ENCODE results near the gene LSMEM2. TPM values are rescaled to one million over a fixed set of nuclear protein-coding genes. Genes with fewer than 3 reads are reported as not detected.

Gene LSMEM2
- total and polyA plus RNA-seq, 4 experiments from 2014 or later, result 0.20 TPM; not detected in 3

DNA sequence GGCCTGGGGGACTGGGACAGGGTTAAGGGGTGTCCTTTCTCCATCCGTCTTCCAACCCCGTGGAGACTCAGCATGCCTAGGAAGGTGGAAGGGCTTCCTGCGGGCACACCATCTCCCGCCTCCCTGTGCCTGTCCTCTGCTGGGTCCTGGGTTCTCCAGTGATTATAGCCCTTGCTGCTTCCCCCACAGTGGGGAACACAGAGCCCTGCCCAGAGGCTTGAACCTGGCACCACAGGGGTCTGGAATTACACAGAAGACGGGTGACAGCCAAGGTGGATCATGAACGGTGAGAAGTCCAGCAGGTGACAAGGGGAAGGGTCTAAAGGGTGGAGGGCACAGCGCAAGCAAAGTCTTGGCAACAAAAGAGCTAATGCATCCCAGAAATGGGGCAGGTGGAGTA is 16.1 kb upstream of the LSMEM2 start:
- Mint-ChIP-seq H3K27me3 (no peaks in the 10 kb centered on the region), H3K27ac (peak overlapping the region in 2 of 7 donors; percentile 30 to 47), H3K36me3 (peaks cover under 1 to 14% of the 10 kb centered on the region in 2 donors), H3K9me3 (peaks cover 0 to 2% (median 0%) of the 10 kb centered on the region in 8 donors), H3K4me1 (peaks cover 2 to 9% (median 4%) of the 10 kb centered on the region in 4 donors), H3K4me3 (no peak overlapping the region)
- intact Hi-C loops (cut with micrococcal nuclease), result no loop called here
- peak in 1 of 5 donors; percentile 9 for DNase-seq
- no peaks in the 10 kb centered on the region for H3K9me3 ChIP-seq (ENCODE audit: control insufficient read depth in 1 of 2, low read length in 2 of 2)
- H3K4me3 ChIP-seq (ENCODE audit: low read length in 2 of 2), result no peak overlapping the region
- ChIA-PET POLR2A (ENCODE audit: partially characterized antibody) (interaction anchor here (0.8 to 1.5 kb wide), 4 partner anchors 16 to 36 kb away, joined by 3 to 8 read pairs (median 4); partner anchors contain the start of genes HYAL3, LSMEM2 and NAA80), CTCF (ENCODE audit: partially characterized antibody) (interaction anchor here (1.3 to 1.9 kb wide), 2 partner anchors 12 to 16 kb away, joined by 6 to 10 read pairs; no protein-coding TSS in a partner anchor)
- peaks cover 7% of the 10 kb centered on the region for H3K36me3 ChIP-seq (ENCODE audit: insufficient read depth, low read length)
- H3K4me1 ChIP-seq (ENCODE audit: insufficient read depth, low read length), result peaks cover 13% of the 10 kb centered on the region
- no peak overlapping the region for H3K27ac ChIP-seq (ENCODE audit: low read depth, low read length)
- H3K27me3 ChIP-seq (ENCODE audit: insufficient read depth, low read length), result no peaks in the 10 kb centered on the region

DNA sequence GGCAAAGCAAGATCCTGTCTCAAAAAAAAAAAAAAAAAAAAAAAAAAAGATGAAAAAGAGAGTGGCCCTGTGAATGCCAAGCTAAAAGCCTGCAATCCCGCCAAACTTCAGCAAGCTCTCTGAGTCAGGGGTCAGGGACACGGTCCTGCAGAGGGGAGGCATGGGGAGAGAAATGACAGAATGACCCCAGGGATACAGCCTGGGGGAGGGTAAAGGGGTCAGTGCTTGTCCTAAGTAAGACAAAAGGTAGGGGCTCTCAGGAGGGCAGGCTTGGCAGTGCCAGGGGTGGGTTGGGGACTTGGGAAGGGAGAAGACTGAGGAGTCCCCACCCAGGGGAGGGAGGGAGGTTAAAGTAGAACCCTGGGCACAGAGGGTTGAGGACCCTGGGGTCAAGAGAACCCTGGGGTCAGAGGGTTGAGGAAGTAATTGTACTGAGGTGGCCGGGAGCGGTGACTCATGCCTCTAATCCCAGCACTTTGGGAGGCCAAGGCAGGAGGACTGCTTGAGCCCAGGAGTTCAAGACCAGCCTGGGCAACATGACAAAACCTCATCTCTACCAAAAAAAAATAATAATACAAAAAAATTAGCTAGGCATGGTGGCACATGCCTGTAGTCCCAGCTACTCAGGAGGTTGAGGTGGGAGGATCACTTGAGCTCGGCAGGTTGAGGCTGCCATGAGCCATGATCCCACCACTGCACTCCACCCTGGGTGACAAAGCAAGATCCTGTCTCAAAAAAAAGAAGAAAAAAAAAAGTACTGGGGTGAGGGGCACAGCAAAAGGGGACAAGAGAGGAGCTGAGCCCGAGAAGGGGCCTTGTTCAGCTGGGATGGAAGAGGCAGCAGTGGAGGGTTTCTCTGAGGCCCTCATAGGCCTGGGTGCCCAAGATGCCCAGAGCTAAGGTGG is 15.2 kb upstream of the LSMEM2 start:
- no peak overlapping the region for H3K4me3 Mint-ChIP-seq
- Histone ChIP-seq H3K4me3 (ENCODE audit: low read length in 2 of 2) (no peak overlapping the region), H3K27ac (ENCODE audit: low read depth, low read length) (no peak overlapping the region), H3K9me3 (ENCODE audit: control insufficient read depth in 1 of 2, low read length in 2 of 2) (no peaks in the 10 kb centered on the region), H3K27me3 (ENCODE audit: insufficient read depth, low read length) (no peaks in the 10 kb centered on the region), H3K4me1 (ENCODE audit: insufficient read depth, low read length) (peaks cover 13% of the 10 kb centered on the region), H3K36me3 (ENCODE audit: insufficient read depth, low read length) (no peaks in the 10 kb centered on the region)
- peaks cover 0 to 8% of the 10 kb centered on the region in 2 donors for H3K36me3 Mint-ChIP-seq
- H3K9me3 Mint-ChIP-seq, result peaks cover 0 to 2% (median 0%) of the 10 kb centered on the region in 8 donors
- POLR2A ChIA-PET (ENCODE audit: partially characterized antibody), result interaction anchor here (0.6 to 1.5 kb wide), 10 partner anchors 12 to 793 kb away, joined by 3 to 8 read pairs (median 4); partner anchors contain the start of genes HYAL3, LSMEM2 and NAA80
- DNase-seq, result peak in 1 of 5 donors; percentile 35
- CTCF ChIA-PET (ENCODE audit: partially characterized antibody), result interaction anchor here (0.6 to 1.9 kb wide), 6 partner anchors 8 to 45 kb away, joined by 3 to 10 read pairs (median 4); no protein-coding TSS in a partner anchor
- H3K4me1 Mint-ChIP-seq, result peaks cover 2 to 9% (median 4%) of the 10 kb centered on the region in 4 donors
- peak overlapping the region in 1 of 7 donors; percentile 75 for H3K27ac Mint-ChIP-seq
- peaks cover 0 to 3% of the 10 kb centered on the region in 2 donors for H3K27me3 Mint-ChIP-seq
- intact Hi-C loops (cut with micrococcal nuclease), result no loop called here

DNA sequence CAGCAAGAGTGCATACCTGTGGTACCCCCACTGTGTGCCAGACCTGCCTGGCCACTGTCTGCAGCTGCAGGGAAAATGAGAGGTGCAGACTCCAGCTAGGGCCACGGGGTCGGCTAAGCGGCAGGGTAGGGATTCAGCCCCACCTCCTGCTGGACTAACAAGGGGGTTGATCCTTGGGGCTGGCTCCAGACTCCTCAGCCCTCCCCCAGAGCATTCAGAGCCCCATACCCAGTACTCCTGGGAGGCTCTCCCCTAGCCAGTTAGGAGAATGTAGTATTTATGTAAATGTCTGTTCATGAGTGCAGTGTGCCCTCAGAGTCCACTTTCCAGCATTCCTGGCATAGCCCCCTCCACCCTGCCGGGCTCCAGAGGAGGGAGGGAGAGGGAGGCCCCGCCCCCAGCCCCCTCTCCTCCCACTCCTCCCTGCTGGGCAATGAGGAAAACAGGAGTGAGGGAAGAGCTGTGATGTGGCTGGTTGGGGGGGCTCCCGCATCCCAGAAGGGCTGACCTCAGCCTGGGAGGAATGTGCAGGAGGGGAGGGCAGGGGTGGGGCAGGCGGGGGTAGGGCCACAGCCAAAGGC is 14.4 kb upstream of the LSMEM2 start:
- Mint-ChIP-seq H3K4me1 (peaks cover 2 to 4% (median 3%) of the 10 kb centered on the region in 4 donors), H3K27ac (no peak overlapping the region), H3K9me3 (peaks cover 0 to 2% (median 0%) of the 10 kb centered on the region in 8 donors), H3K36me3 (peaks cover 0 to 1% of the 10 kb centered on the region in 2 donors), H3K4me3 (no peak overlapping the region), H3K27me3 (peaks cover 0 to 3% of the 10 kb centered on the region in 2 donors)
- Histone ChIP-seq H3K9me3 (ENCODE audit: control insufficient read depth in 1 of 2, low read length in 2 of 2) (no peaks in the 10 kb centered on the region), H3K4me3 (ENCODE audit: low read length in 2 of 2) (no peak overlapping the region), H3K27me3 (ENCODE audit: insufficient read depth, low read length) (no peaks in the 10 kb centered on the region), H3K4me1 (ENCODE audit: insufficient read depth, low read length) (peaks cover 11% of the 10 kb centered on the region), H3K36me3 (ENCODE audit: insufficient read depth, low read length) (no peaks in the 10 kb centered on the region), H3K27ac (ENCODE audit: low read depth, low read length) (no peak overlapping the region)
- DNase-seq, result peak in 1 of 5 donors; percentile 20
- ChIA-PET CTCF (ENCODE audit: partially characterized antibody) (interaction anchor here (0.7 to 1.9 kb wide), 3 partner anchors 14 to 18 kb away, joined by 3 to 6 read pairs (median 4); no protein-coding TSS in a partner anchor), POLR2A (ENCODE audit: partially characterized antibody) (interaction anchor here (0.6 to 1.5 kb wide), 5 partner anchors 15 to 793 kb away, joined by 3 to 8 read pairs (median 5); no protein-coding TSS in a partner anchor)
- intact Hi-C loops (cut with micrococcal nuclease), result no loop called here

GRCh38 chr3:50264964-50265485 is 13.9 kb upstream of the LSMEM2 start:
- Histone ChIP-seq H3K4me3 (ENCODE audit: low read length in 2 of 2) (no peak overlapping the region), H3K27ac (ENCODE audit: low read depth, low read length) (no peak overlapping the region), H3K36me3 (ENCODE audit: insufficient read depth, low read length) (no peaks in the 10 kb centered on the region), H3K27me3 (ENCODE audit: insufficient read depth, low read length) (no peaks in the 10 kb centered on the region), H3K9me3 (ENCODE audit: control insufficient read depth in 1 of 2, low read length in 2 of 2) (no peaks in the 10 kb centered on the region), H3K4me1 (ENCODE audit: insufficient read depth, low read length) (peaks cover 7% of the 10 kb centered on the region)
- H3K4me1 Mint-ChIP-seq, result no peaks in the 10 kb centered on the region
- H3K27ac Mint-ChIP-seq, result no peak overlapping the region
- no peaks in the 10 kb centered on the region for H3K36me3 Mint-ChIP-seq
- peaks cover 0 to 2% (median 0%) of the 10 kb centered on the region in 8 donors for H3K9me3 Mint-ChIP-seq
- no peak overlapping the region for H3K4me3 Mint-ChIP-seq
- H3K27me3 Mint-ChIP-seq, result peaks cover 0 to 3% of the 10 kb centered on the region in 2 donors
- CTCF ChIA-PET (ENCODE audit: partially characterized antibody), result interaction anchor here (1.2 to 1.4 kb wide), 2 partner anchors 18 to 74 kb away, joined by 3 to 4 read pairs; no protein-coding TSS in a partner anchor
- DNase-seq, result peak in 1 of 5 donors; percentile 34
- intact Hi-C loops (cut with micrococcal nuclease), result no loop called here
- POLR2A ChIA-PET (ENCODE audit: partially characterized antibody), result no interaction called here

GRCh38 chr3:50265571-50265970 is 13.3 kb upstream of the LSMEM2 start:
- intact Hi-C loops (cut with micrococcal nuclease), result no loop called here

DNA sequence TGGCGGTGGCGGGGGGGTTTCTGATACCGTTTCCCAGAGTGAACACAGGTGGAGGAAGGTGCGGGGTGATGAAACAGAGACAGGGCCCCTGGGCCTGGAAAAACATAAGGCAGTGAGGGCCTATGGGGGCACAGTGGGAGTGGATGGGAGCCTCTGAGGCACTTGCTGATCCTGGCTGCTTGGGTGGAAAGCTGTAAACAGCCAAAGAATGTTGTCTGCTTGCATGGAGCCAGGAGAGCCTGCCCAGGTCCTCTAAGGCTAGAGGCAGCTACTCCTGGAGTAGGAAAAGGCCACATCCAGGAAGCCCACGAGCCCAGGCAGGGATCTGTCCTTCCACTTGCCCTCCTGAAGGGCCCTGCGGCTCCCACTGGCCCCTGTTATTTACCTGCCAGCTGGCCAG is 12.9 kb upstream of the LSMEM2 start:
- Histone ChIP-seq H3K4me3 (ENCODE audit: low read length in 2 of 2) (no peak overlapping the region), H3K27ac (ENCODE audit: low read depth, low read length) (no peak overlapping the region), H3K36me3 (ENCODE audit: insufficient read depth, low read length) (no peaks in the 10 kb centered on the region), H3K27me3 (ENCODE audit: insufficient read depth, low read length) (no peaks in the 10 kb centered on the region), H3K9me3 (ENCODE audit: control insufficient read depth in 1 of 2, low read length in 2 of 2) (no peaks in the 10 kb centered on the region), H3K4me1 (ENCODE audit: insufficient read depth, low read length) (no peaks in the 10 kb centered on the region)
- no peaks in the 10 kb centered on the region for H3K36me3 Mint-ChIP-seq
- H3K4me1 Mint-ChIP-seq, result no peaks in the 10 kb centered on the region
- no peak overlapping the region for H3K4me3 Mint-ChIP-seq
- intact Hi-C loops (cut with micrococcal nuclease), result no loop called here
- H3K27ac Mint-ChIP-seq, result peak overlapping the region in 1 of 7 donors; percentile 60
- CTCF ChIA-PET (ENCODE audit: partially characterized antibody), result interaction anchor here (0.6 to 1.7 kb wide), 6 partner anchors 16 to 75 kb away, joined by 3 to 8 read pairs (median 4); no protein-coding TSS in a partner anchor
- DNase-seq, result peak in 1 of 5 donors; percentile 16
- POLR2A ChIA-PET (ENCODE audit: partially characterized antibody), result interaction anchor here (0.5 kb wide), 1 partner anchor 1650 kb away, joined by 3 read pairs; no protein-coding TSS in a partner anchor
- peaks cover 0 to 2% (median 0%) of the 10 kb centered on the region in 8 donors for H3K9me3 Mint-ChIP-seq
- H3K27me3 Mint-ChIP-seq, result peaks cover 0 to 3% of the 10 kb centered on the region in 2 donors

More at GRCh38 chr3:50265571-50265970, 13.3 kb upstream of the LSMEM2 start:
- H3K9me3 ChIP-seq (ENCODE audit: control insufficient read depth in 1 of 2, low read length in 2 of 2), result no peaks in the 10 kb centered on the region
- Mint-ChIP-seq H3K27me3 (peaks cover 0 to 3% of the 10 kb centered on the region in 2 donors), H3K36me3 (no peaks in the 10 kb centered on the region), H3K4me3 (no peak overlapping the region), H3K4me1 (no peaks in the 10 kb centered on the region), H3K9me3 (peaks cover 0 to 2% (median 0%) of the 10 kb centered on the region in 8 donors), H3K27ac (peak overlapping the region in 1 of 7 donors; percentile 60)
- peaks cover 3% of the 10 kb centered on the region for H3K4me1 ChIP-seq (ENCODE audit: insufficient read depth, low read length)
- H3K4me3 ChIP-seq (ENCODE audit: low read length in 2 of 2), result no peak overlapping the region
- ChIA-PET CTCF (ENCODE audit: partially characterized antibody) (interaction anchor here (0.6 to 1.7 kb wide), 4 partner anchors 19 to 75 kb away, joined by 3 to 8 read pairs (median 4); no protein-coding TSS in a partner anchor), POLR2A (ENCODE audit: partially characterized antibody) (interaction anchor here (0.5 kb wide), 1 partner anchor 1650 kb away, joined by 3 read pairs; no protein-coding TSS in a partner anchor)
- H3K27me3 ChIP-seq (ENCODE audit: insufficient read depth, low read length), result no peaks in the 10 kb centered on the region
- H3K27ac ChIP-seq (ENCODE audit: low read depth, low read length), result no peak overlapping the region
- H3K36me3 ChIP-seq (ENCODE audit: insufficient read depth, low read length), result no peaks in the 10 kb centered on the region
- DNase-seq, result peak in 1 of 5 donors; percentile 28
